GM18907 (cell line): ENCODE results near the gene IL4.

Experiments used
- ATAC-seq: cut with Tn5 transposase; IDR thresholded peaks from one replicate; pipeline ENCODE4 v1.9.1; 2021; ENCODE audit warnings: mild to moderate bottlenecking, moderate library complexity; ENCODE audit not compliant: unreplicated experiment

IL4 gene

DNA sequence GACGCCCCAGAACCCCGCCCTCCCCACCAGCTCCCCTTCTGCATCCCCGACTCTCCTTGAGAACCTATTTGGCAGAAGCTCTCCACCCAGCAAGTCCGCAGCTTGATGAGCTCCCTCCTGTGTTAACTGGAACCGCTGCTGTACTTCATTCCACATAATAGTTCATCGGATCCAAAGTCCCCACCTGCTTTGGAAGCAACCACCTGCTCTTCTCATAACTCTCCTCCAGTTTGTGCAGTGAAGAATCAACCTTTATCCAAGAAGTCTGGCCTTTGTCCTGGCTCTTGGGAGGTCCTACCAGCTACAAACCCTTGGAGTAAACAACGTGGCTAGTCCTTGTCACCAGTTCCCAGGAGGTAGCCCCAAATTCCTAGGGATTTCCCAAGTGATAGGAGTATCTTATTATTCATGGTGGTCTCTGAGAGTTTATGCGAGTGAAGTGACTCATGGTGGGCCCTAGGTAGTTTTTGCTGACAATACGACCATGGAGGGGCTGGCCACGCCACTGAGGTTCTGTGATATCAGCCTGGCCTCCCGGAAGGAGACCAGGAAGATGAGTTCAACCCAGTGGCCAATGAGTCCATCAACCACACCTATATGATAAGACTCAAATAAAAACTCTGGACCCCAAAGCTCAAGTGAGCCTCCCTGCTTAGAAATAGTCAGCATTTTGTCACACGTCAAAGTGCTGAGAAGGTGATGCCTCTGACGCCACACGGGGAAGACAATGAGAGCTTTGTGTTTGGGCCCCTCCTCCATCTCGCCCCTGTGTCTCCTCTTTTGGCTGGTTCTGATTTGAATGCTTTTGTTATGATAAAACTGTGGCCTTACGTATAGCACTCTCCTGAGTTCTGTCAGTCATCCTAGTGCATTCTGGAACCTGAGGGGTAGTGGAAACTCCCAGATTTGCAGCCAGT lies 3.6 kb upstream of the IL4 start:
- ATAC-seq = no peak

DNA sequence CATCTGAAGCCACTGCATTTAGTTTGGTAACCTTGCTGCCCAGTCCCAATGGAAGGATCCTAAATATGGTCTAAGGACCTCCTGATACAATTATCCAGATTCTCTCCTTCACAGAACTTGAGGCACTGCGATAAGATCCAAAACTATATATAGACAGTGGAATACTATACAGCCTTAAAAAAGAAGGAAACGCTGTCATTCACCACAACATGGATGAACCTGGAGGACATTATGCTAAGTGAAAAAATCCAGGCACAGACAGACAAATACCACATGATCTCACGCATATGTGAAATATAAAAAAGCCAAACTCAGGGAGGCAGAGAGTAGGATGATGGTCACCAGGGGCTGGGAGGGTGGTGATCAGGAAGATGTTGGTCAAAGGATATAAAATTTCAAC lies 2.8 kb upstream of the IL4 start:
- ATAC-seq = no peak

- ATAC-seq = no peak
Observed at GRCh38 chr5:132673488-132673887, 301 bp upstream of the IL4 start.

GRCh38 chr5:132674671-132675506 lies 1.1 kb downstream of the IL4 start:
- ATAC-seq = peak; percentile 85

DNA sequence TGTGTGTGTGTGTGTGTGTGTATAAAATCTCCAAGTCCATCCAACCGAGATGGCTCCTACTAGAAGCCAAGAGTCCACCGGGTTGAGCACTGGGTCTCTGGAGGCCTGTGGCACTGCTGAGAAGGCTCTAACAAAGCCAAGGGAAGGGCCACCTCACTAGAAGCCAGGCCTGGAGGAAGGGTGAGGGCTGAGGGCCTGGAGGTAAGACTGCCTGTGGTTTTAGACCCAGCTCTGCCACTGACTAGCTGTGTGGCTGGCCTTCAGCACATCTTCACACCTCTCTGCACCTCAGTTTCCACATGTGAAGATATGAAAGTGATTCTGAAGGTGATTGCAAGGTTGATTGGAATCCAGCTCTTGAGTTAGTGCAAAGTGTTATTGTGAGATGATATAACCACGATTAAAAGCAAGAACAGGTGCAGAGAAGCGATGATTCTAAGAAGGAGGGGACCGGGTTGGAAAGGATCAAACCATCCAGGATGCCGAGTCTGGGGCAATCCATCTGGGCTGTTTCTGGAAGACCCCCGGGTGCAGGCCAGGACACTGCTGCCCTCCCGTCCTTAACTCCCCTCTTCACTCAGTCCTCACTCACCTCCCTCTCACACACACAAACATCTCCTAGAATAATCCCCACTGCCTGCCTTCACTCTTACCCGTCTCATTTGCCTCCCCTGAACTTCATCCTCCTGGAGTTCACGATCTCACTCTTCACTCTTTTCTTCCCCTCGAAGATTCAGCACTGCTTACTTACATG lies 2.3 kb downstream of the IL4 start:
- no peak for ATAC-seq

GRCh38 chr5:132677191-132677590 lies 3.4 kb downstream of the IL4 start:
- no peak for ATAC-seq

- ATAC-seq = no peak
Observed at GRCh38 chr5:132677682-132678400, 4.1 kb downstream of the IL4 start.

GRCh38 chr5:132678735-132679134 lies 4.9 kb downstream of the IL4 start:
- no peak for ATAC-seq

GRCh38 chr5:132679166-132679565 lies 5.4 kb downstream of the IL4 start:
- ATAC-seq = no peak

DNA sequence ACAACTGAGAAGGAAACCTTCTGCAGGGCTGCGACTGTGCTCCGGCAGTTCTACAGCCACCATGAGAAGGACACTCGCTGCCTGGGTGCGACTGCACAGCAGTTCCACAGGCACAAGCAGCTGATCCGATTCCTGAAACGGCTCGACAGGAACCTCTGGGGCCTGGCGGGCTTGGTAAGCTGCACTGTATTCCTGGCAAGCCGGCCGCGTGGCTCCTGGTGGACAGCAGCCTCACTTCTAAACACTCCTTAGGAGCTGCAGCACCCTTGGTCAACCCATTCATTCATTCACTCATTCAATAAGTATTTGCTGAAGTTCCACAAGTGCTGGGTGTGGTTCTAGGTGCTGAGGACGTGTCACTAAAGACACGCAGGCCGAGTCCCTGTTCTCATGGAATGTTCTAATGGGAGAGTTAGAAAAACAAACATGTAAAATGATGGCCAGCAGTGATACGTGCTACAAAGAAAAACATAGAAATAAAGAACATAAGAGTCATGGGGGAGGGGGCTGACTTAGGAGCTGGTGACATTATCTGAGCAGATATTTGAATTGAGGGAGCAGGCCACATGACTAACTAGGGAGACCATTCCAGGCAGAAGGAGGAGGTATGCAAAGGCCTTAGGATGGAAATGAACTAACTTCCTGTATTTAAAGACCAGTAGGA lies 6.1 kb downstream of the IL4 start:
- no peak for ATAC-seq

GRCh38 chr5:132680780-132681475 lies 7.1 kb downstream of the IL4 start:
- ATAC-seq = no peak

DNA sequence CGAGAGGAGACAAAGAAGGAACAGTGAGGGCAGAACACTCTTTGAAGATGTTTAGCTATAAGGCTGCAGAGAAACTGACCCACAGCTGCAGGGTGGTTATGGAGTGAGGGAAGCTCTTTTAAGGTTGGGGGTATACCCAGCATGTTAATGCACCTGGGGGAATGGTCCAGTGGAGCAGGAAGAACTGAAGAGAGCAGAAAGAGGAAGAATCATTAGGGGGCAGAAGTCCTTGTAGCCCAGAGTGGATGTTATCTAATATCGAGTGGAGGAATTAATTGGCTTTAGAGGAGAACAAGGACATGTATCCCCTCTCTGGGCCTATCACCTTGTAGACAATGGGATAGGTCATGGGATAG lies 7.7 kb downstream of the IL4 start:
- ATAC-seq = no peak

DNA sequence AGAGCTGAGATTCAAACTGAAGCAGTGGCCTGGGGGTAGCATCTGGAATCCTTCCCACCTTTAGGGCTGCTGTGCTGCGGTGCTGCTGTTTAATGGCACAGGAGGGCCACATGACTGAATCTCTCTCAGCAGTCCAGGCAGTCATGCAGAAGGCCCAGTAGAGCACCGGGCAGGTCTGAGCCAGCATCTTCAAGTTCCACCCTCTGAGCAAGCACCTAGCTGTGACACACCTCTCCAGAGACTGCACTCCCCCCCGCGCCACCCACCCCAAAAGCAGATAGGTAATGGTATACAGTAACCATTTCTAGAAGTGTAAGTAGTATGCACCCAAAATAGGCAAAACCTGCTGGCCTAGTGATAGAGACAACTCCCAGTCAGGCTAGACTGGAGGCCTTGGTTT lies 8.2 kb downstream of the IL4 start:
- no peak for ATAC-seq

DNA sequence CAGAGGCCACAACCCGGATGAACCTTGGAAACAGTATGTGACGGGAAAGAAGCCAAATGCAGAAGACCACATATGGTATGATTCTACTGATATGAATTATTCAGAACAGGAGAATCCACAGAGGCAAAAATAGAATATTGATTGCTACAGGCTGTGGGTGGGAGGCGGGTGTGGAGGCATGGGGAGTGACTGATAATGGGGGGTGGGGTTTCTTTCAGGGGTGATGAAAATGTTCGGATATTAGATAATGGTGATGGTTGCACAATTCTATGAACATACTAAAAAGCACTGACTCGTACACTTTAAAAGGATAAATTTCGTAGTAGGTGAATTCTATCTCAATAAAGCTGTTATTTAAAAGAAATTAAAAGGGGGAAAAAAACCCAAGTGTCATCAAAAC lies 10.7 kb downstream of the IL4 start:
- no peak for ATAC-seq

DNA sequence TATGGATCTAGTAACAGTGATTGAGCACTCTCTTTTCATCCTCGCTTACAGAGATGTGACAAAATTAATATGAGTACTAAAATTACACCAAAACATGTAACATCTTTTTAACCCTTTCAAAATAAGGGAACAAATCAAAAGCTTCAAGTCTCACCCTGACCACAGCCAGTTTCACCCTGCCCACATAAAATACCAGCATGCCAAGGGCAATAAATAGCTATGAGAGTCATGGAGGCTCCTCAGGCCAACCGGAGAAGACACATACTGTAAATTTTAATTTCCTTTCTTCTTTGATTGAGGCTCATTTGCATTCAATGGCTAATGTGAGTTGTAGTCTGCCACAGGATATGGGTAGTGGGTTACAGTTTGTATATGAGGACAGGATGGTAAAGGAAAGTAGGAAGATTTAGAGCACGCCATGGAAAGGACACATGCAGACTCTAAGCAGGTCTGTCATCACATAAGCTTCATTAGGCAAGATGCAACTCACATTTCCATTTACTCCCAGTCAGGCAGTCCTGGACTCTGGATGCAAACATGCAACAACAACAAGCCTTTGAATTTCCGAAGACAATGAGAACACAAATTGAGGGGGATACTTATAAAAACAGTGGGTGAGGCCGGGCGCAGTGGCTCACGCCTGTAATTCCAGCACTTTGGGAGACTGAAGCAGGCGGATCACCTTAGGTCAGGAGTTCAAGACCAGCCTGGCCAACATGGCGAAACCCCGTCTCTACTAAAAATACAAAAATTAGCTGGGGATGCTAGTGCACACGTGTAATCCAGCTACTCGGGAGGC lies 11.3 kb downstream of the IL4 start:
- no peak for ATAC-seq

GRCh38 chr5:132686193-132686592 lies 12.4 kb downstream of the IL4 start:
- ATAC-seq = no peak

DNA sequence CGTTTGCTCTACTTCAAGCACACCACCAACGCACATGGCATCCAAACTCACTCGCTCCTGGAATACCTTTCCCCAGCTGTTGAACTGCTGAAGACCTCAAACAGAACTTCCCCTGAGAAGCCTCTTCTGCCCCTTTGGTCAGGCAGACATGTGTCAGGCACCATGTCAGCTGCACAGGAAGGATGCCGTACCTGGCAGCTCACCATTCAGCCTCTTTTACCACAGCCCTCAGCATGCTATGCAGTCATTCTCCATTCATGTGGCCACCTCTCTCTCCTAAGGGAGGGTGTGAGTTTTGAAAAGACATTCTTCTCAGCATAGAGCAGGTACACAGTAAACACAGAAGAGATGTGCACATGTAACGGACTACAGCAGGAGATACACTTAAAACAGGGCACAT lies 14.2 kb downstream of the IL4 start:
- ATAC-seq = peak; percentile 35

- ATAC-seq = peak; percentile 40
Observed at GRCh38 chr5:132688536-132689339, 14.9 kb downstream of the IL4 start.
